Endodermal cell (in vitro differentiated cells): ENCODE results near the gene FBXW4. TPM values are rescaled to one million over a fixed set of nuclear protein-coding genes. Genes with fewer than 3 reads are reported as not detected.

ENCODE experiments used
- DNase-seq: peaks from one replicate; pipeline ENCODE4 v3.0.0-alpha.2; 2017
- H3K27ac ChIP-seq: 2 replicates; pipeline ENCODE4 v1.5.1; 2013; ENCODE audit warnings: mild to moderate bottlenecking, low read depth, low read length, moderate library complexity
- H3K27me3 ChIP-seq: 2 replicates; pipeline ENCODE4 v1.6.1; 2013; ENCODE audit warnings: mild to moderate bottlenecking, low read length, moderate library complexity; ENCODE audit not compliant: insufficient read depth, control insufficient read depth, poor library complexity, severe bottlenecking
- H3K36me3 ChIP-seq: 2 replicates; pipeline ENCODE4 v1.7.0; 2013; ENCODE audit warnings: mild to moderate bottlenecking, low read length, moderate library complexity; ENCODE audit not compliant: control insufficient read depth, insufficient read depth
- H3K4me1 ChIP-seq: one replicate; pipeline ENCODE4 v1.7.0; 2013; ENCODE audit warnings: low read length; ENCODE audit not compliant: control insufficient read depth, insufficient read depth
- H3K4me3 ChIP-seq: 2 replicates; pipeline ENCODE4 v1.5.1; 2013; ENCODE audit warnings: mild to moderate bottlenecking, low read length, moderate library complexity
- H3K9ac ChIP-seq: 2 replicates; pipeline ENCODE4 v1.6.1; 2013; ENCODE audit warnings: mild to moderate bottlenecking, low read length, moderate library complexity; ENCODE audit not compliant: poor library complexity, severe bottlenecking; ENCODE audit errors: extremely low read depth
- H3K9me3 ChIP-seq: 2 replicates; pipeline ENCODE4 v1.6.1; 2013; ENCODE audit warnings: mild to moderate bottlenecking, low read length, moderate library complexity; ENCODE audit not compliant: control insufficient read depth
- H3K27ac Mint-ChIP-seq: 2 replicates; pipeline ENCODE4 v1.8.0; 2020; ENCODE audit warnings: mixed read lengths
- H3K27me3 Mint-ChIP-seq: 2 replicates; pipeline ENCODE4 v1.8.0; 2021; ENCODE audit warnings: mild to moderate bottlenecking, mixed read lengths; ENCODE audit not compliant: insufficient read depth
- H3K36me3 Mint-ChIP-seq: 2 replicates; pipeline ENCODE4 v1.8.0; 2020; ENCODE audit warnings: low read depth, mixed read lengths
- H3K4me1 Mint-ChIP-seq: 2 replicates; pipeline ENCODE4 v1.8.0; 2020; ENCODE audit warnings: mixed read lengths
- H3K4me3 Mint-ChIP-seq: 2 replicates; pipeline ENCODE4 v1.8.0; 2020; ENCODE audit warnings: mild to moderate bottlenecking, moderate library complexity, mixed read lengths
- H3K9me3 Mint-ChIP-seq: 2 replicates; pipeline ENCODE4 v1.8.0; 2020; ENCODE audit warnings: mild to moderate bottlenecking, mixed read lengths
- WGBS, 2 experiments: methylation state at CpG; one replicate each; pipeline versions ENCODE4 v1.1.5 to v1.1.7; 2013; ENCODE audit warnings: missing lambda C conversion rate in 2 of 2, mixed read lengths in 1 of 2; ENCODE audit not compliant: insufficient coverage in 1 of 2, insufficient read length in 1 of 2; 5-methylcytosine and 5-hydroxymethylcytosine counted together
- total RNA-seq, 2 donors: library from RNA; stranded (reverse); fragmentation: NEBNext Ultra II Directional in 1 of 2; extraction: Animal tissue kit (Norgen Biotek cat#: 25700) in 1 of 2; gene quantifications; 2 replicates in 1 of 2; 3 replicates in 1 of 2; pipeline ENCODE4 v1.2.1, GENCODE V29; 2021
- TF ChIP-seq, protein P1 (sequence below): fragments of 200-600 bp; sonication (generic); conservative IDR thresholded peaks from 2 replicates; pipeline ENCODE4 v1.5.0; 2021; ENCODE audit warnings: antibody characterized with exemption, mild to moderate bottlenecking

Gene FBXW4
- total RNA-seq, 2 donors from 2014 or later: 63.8 to 70.9 TPM

DNA sequence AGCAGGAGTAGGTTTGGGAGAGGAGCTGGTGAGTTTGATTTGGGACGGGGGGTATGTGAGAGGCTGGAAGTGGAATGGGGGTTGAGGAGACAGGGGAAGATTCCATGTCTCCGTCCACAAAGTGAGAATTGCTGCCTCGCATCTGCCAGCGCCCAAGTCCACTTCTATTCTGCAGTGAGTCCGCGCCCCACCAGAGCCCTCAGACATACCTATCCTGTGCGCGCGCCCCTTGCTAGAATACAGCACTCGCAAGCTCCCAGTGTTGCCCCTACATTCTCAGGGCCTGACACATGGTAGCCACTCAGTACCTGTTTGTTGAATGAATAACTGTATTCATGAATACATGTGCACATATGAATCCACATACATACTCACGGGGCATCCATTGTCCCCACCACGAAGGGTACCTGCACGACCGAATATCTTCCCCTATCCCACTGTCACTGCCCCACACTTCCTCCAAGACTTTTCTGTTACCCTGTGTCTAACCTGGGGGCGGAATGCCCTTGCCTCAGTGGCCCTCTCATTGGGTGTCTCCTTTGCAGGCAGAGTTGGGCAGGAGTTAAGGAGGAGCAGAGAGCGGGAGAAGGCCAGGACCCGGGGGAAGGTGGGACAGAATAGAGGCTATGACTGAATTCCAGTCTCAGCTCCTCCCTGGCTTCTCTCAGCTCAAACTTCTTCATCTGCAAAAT lies 126.8 kb downstream of the FBXW4 start:
- Mint-ChIP-seq H3K27me3 (peaks cover 88% of the 10 kb centered on the region), H3K4me1 (peaks cover 9% of the 10 kb centered on the region), H3K36me3 (no peaks in the 10 kb centered on the region), H3K4me3 (no peak overlapping the region), H3K9me3 (peaks cover 4% of the 10 kb centered on the region), H3K27ac (no peak overlapping the region)
- TF ChIP-seq, protein P1, sequence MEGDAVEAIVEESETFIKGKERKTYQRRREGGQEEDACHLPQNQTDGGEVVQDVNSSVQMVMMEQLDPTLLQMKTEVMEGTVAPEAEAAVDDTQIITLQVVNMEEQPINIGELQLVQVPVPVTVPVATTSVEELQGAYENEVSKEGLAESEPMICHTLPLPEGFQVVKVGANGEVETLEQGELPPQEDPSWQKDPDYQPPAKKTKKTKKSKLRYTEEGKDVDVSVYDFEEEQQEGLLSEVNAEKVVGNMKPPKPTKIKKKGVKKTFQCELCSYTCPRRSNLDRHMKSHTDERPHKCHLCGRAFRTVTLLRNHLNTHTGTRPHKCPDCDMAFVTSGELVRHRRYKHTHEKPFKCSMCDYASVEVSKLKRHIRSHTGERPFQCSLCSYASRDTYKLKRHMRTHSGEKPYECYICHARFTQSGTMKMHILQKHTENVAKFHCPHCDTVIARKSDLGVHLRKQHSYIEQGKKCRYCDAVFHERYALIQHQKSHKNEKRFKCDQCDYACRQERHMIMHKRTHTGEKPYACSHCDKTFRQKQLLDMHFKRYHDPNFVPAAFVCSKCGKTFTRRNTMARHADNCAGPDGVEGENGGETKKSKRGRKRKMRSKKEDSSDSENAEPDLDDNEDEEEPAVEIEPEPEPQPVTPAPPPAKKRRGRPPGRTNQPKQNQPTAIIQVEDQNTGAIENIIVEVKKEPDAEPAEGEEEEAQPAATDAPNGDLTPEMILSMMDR: no peak
- H3K36me3 ChIP-seq: no peaks in the 10 kb centered on the region
- H3K4me3 ChIP-seq: no peak overlapping the region
- H3K4me1 ChIP-seq: peaks cover 3% of the 10 kb centered on the region
- no peaks in the 10 kb centered on the region for H3K9me3 ChIP-seq
- 83 to 86% methylated on average over 14 to 17 of the region's 17 CpGs for WGBS, 2 experiments
- no peak overlapping the region for H3K9ac ChIP-seq
- H3K27me3 ChIP-seq: peaks cover 68% of the 10 kb centered on the region
- H3K27ac ChIP-seq: no peak overlapping the region
- no peak for DNase-seq

DNA sequence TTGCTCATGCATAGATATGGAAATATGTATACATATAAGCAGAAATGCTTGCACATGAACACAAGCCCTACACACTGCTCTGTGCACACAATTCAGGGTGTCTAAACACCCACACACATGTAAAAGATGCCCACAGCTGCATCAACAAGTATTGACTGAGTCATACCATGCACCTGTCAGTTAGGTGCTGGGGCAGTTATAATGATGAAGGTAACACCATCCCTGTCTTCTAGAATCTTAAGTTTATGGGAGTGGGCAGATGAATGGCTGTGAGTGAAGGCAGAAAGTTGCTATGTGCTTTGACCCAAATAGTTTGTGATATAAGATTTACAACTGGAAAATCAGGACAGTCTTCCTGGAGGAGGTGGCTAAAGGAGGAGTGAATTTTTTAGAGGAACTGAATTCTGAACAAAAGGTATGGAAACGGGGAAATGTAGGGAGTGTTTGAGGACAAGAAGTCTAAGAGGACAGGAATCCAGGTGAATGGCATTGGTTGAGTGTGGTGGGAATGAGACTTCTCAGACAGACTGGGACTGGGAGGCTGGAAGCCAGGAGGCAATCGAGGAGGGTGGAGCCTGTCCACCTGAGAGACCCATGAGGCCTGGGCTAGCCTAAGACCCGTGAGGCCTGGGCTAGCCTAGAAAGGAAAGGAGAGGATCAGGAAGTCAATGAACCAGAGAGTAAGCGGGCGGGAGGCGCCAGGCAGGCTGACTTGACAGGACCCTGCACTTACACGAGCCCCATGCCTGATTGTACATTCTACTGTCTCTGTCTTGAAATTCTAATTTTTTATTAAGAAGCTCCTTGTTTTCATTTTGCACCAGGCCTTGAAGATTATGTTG lies 127.6 kb downstream of the FBXW4 start:
- H3K36me3 ChIP-seq: no peaks in the 10 kb centered on the region
- no peak overlapping the region for H3K9ac ChIP-seq
- no peak overlapping the region for H3K27ac ChIP-seq
- H3K9me3 Mint-ChIP-seq: no peaks in the 10 kb centered on the region
- peaks cover 3% of the 10 kb centered on the region for H3K4me1 ChIP-seq
- no peaks in the 10 kb centered on the region for H3K9me3 ChIP-seq
- H3K4me1 Mint-ChIP-seq: peaks cover 9% of the 10 kb centered on the region
- TF ChIP-seq, protein P1: no peak
- H3K27me3 ChIP-seq: peaks cover 60% of the 10 kb centered on the region
- H3K4me3 Mint-ChIP-seq: no peak overlapping the region
- no peak overlapping the region for H3K4me3 ChIP-seq
- 88 to 96% methylated on average over 6 to 7 of the region's 7 CpGs for WGBS, 2 experiments
- no peak overlapping the region for H3K27ac Mint-ChIP-seq
- DNase-seq: no peak
- H3K27me3 Mint-ChIP-seq: peaks cover 83% of the 10 kb centered on the region
- no peaks in the 10 kb centered on the region for H3K36me3 Mint-ChIP-seq

DNA sequence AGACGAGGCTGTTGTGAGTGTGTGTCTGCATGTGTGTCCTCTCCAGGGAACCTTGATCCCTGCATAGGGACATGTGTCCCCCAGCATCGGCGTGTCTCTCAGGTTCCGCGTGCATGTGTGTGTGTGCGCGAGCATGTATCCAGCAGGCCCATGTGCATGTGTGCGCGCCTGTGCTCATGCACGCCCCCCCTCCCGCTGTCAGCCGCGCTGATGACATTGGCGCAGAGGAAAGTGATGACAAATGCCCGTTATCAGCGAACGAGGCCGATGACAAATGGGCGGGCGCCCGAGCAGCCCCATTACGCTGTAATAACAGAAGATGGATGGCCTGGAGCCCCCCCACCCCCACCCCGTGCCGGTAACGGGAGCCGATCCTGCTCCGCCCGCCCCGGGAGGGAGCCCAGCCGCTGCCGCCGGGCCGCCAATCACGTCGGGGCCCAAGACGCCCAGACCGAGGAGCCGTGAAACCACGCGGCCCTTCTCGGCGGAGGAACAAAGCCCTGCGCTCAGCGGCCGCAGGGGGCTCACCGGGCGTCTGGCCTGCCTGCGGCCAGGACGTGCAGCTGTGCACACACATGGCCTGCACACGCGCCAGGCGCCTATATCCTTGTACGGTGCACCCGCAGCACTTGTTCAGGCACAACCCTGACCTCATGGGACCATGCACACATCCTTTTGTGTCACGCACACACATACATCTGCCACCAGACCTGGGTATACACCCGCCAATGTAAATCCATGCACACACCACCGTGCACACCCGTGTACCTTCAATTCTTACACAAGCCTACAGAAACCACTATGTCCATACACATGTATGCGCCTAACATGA lies 128.4 kb downstream of the FBXW4 start:
- Mint-ChIP-seq H3K4me3 (no peak overlapping the region), H3K27me3 (peaks cover 78% of the 10 kb centered on the region), H3K9me3 (no peaks in the 10 kb centered on the region), H3K27ac (no peak overlapping the region), H3K36me3 (no peaks in the 10 kb centered on the region), H3K4me1 (peaks cover 9% of the 10 kb centered on the region)
- DNase-seq: peak; percentile 76
- no peak overlapping the region for H3K27ac ChIP-seq
- H3K4me1 ChIP-seq: peaks cover 3% of the 10 kb centered on the region
- no peaks in the 10 kb centered on the region for H3K9me3 ChIP-seq
- H3K4me3 ChIP-seq: no peak overlapping the region
- H3K27me3 ChIP-seq: peaks cover 52% of the 10 kb centered on the region
- H3K9ac ChIP-seq: no peak overlapping the region
- no peaks in the 10 kb centered on the region for H3K36me3 ChIP-seq
- TF ChIP-seq, protein P1: peak; percentile 34
- 56 to 67% methylated on average over 35 to 59 of the region's 59 CpGs for WGBS, 2 experiments
